AG04449 (cell line): Measurements from ENCODE around the gene ZNF653.
A peak's percentile ranks its signal among the peaks of the same experiment; 100 is the strongest.

Experiments
- CTCF ChIA-PET: fragments of 350-600 bp; formaldehyde crosslinking; extraction: SDS; loops from one replicate; lab custom pipeline; 2021; ENCODE audit warnings: antibody characterized with exemption; lab: Yijun Ruan, JAX
- POLR2A ChIA-PET: fragments of 400-600, 350-600 bp; formaldehyde crosslinking; extraction: SDS; loops from one replicate; lab custom pipeline; 2020; ENCODE audit warnings: antibody characterized with exemption, inconsistent platforms; lab: Yijun Ruan, JAX
- DNase-seq: peaks from one replicate; pipeline ENCODE4 v3.0.0-alpha.2; 2010; ENCODE audit warnings: low read depth, low spot score
- H3K4me3 ChIP-seq: 2 replicates; pipeline ENCODE4 v1.5.1; 2011; ENCODE audit warnings: low read depth, mild to moderate bottlenecking, control low read depth, low read length
- CTCF ChIP-seq: IDR thresholded peaks from one replicate; pipeline ENCODE4 v1.5.1; 2011; ENCODE audit warnings: mild to moderate bottlenecking, moderate library complexity, low read length, control low read depth, inconsistent platforms; ENCODE audit not compliant: insufficient read depth; ENCODE audit errors: missing control alignments

The ZNF653 gene

GRCh38 chr19:11453468-11454341 is 51.9 kb downstream of the ZNF653 start:
- no peak for DNase-seq
- no peak overlapping the region for H3K4me3 ChIP-seq
- ChIA-PET CTCF (interaction anchor here (1.8 kb wide), 1 partner anchor 10 kb away, joined by 4 read pairs; no protein-coding TSS in a partner anchor), POLR2A (no interaction called here)
- TF ChIP-seq CTCF: peak; percentile 43

GRCh38 chr19:11452620-11453310 is 52.9 kb downstream of the ZNF653 start:
- POLR2A ChIA-PET: no interaction called here

GRCh38 chr19:11451871-11452619 is 53.6 kb downstream of the ZNF653 start:
- POLR2A ChIA-PET: no interaction called here
- no peak for TF ChIP-seq CTCF
- DNase-seq: no peak
- CTCF ChIA-PET: interaction anchor here (1.0 to 1.8 kb wide), 6 partner anchors 9 to 159 kb away, joined by 3 to 4 read pairs (median 4); partner anchors contain the start of gene PRKCSH
- no peak overlapping the region for H3K4me3 ChIP-seq

More at GRCh38 chr19:11452620-11453310, 52.9 kb downstream of the ZNF653 start:
- no peak for DNase-seq
- H3K4me3 ChIP-seq: no peak overlapping the region
- CTCF ChIA-PET: interaction anchor here (1.0 to 1.8 kb wide), 6 partner anchors 9 to 160 kb away, joined by 3 to 4 read pairs (median 4); partner anchors contain the start of gene PRKCSH
- TF ChIP-seq CTCF: no peak

- POLR2A ChIA-PET: no interaction called here
- no peak for DNase-seq
- H3K4me3 ChIP-seq: no peak overlapping the region
- CTCF ChIA-PET: no interaction called here
- no peak for TF ChIP-seq CTCF
Measured at GRCh38 chr19:11451327-11451870, 54.2 kb downstream of the ZNF653 start.

GRCh38 chr19:11450570-11451326 is 54.9 kb downstream of the ZNF653 start:
- POLR2A ChIA-PET: no interaction called here
- no peak for TF ChIP-seq CTCF
- DNase-seq: no peak
- CTCF ChIA-PET: interaction anchor here (1.4 kb wide), 1 partner anchor 32 kb away, joined by 3 read pairs; no protein-coding TSS in a partner anchor
- H3K4me3 ChIP-seq: no peak overlapping the region
